ENCODE data around the gene OR5H14.
"Not testable (repeated sequence)": the region's sequence is repeated elsewhere in the genome, so short reads cannot be mapped to it uniquely, and the experiment has no call there.

Gene OR5H14

GRCh38 chr3:98196293-98196692, 49.0 kb downstream of the OR5H14 start:
- DNase-seq (ENCODE audit: extremely low read depth in 1 of 2, low read depth in 1 of 2): not testable (repeated sequence)

DNA sequence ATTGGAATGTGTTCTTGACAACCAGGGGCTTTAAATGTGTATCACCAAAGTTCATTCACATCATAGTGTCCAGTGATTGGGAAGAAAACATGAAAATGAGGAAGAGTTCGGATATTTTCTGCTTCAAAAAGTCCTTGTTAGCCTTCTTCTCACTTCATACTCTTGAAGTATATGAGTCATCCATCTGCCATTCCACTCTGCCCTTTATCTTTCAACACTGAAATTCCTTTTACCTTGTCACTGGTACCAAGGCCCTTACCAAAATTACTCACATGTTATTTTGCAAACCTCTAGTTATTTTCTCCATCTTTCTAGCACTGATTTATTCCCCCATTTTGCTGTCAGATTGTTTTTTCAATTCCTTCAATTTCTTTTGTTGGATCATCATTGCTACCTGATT, 51.7 kb downstream of the OR5H14 start:
- no peak for DNase-seq (ENCODE audit: extremely low read depth in 1 of 2, low read depth in 1 of 2)

All from activated CD8-positive, alpha-beta memory T cell treated with anti-CD3 and anti-CD28 coated beads for 1 hour (primary cell).